GM12892 (cell line): ENCODE data around the gene C16orf78.

Source experiments
- POLR2A ChIP-seq: IDR thresholded peaks from 2 replicates; pipeline ENCODE4 v1.6.1; 2011; ENCODE audit warnings: low read depth, low read length, control low read depth
- POLR2AphosphoS5 ChIP-seq: IDR thresholded peaks from 2 replicates; pipeline ENCODE4 v1.6.1; 2011; ENCODE audit warnings: low read depth, low read length, control low read depth
- TAF1 ChIP-seq: IDR thresholded peaks from 2 replicates; pipeline ENCODE4 v1.6.1; 2011; ENCODE audit warnings: low read depth, mild to moderate bottlenecking, control low read depth, low read length, borderline replicate concordance

DNA sequence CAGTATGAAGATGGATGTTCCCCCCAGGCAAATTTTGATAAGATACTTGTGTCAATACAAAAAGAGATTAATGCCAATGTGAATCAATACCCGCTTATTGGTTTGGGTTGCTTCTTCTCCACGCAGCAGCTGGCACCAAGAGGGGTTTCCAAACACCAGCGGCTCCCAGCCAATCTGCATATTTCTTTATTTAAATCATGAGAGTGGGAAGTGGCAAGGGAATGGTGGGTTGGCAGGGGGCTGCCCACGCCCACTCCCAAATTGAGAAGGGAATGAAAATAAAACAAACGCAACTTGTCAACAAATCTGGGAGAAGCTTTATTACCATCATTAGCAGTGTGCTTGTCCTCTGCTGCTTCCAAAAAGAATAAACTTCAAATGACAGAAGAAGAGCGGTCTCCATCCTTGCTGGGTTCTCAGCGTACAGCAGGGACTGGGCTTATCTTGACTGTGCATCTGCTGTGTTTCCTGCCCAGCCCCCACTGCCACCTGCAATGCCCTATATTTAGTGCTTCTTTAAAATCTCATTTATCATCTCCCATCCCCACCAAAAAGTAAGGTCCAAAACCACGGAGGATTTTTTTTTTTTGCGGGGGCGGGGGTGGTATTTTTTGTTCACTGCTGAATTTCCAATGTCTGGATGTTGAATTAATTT is 34.9 kb upstream of the C16orf78 start:
- no peak for TF ChIP-seq POLR2A
- no peak for TF ChIP-seq POLR2AphosphoS5
- TF ChIP-seq TAF1, result no peak
